GM12874 (cell line): ENCODE measurements around the gene YIPF1.

Experiments
- CTCF ChIP-seq: IDR thresholded peaks from 2 replicates; pipeline ENCODE4 v1.5.1; 2011; ENCODE audit warnings: low read depth, mild to moderate bottlenecking, control low read depth, low read length, moderate library complexity; ENCODE audit not compliant: insufficient read depth

Gene YIPF1

GRCh38 chr1:53889304-53890298 is at the start of gene YIPF1:
Gene YIPF1 (minus strand): TSS chr1:53889797. CDS start chr1:53888937, 860 bp downstream.
- TF ChIP-seq CTCF, result no peak

- TF ChIP-seq CTCF, result no peak
Observed at GRCh38 chr1:53938136-53938830, 48.7 kb upstream of the YIPF1 start.

DNA sequence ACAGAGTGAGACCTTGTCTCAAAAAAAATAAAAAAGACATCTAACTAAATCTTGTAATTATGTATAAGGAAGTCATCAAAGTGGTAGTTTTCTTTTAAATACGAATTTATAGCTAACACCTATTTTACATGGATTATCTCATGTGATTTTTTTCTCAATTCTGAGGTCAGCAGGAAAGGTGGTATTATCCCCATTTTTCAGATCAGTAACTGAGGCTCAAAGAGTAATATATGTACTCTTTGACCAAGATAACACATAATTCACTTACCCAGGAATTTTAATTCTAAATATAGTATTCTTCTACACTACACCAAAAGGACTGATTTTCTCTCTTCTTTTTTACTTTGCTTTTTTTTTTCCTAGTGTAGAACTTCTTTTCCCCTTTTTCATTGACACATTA is 46.8 kb upstream of the YIPF1 start:
- no peak for TF ChIP-seq CTCF

DNA sequence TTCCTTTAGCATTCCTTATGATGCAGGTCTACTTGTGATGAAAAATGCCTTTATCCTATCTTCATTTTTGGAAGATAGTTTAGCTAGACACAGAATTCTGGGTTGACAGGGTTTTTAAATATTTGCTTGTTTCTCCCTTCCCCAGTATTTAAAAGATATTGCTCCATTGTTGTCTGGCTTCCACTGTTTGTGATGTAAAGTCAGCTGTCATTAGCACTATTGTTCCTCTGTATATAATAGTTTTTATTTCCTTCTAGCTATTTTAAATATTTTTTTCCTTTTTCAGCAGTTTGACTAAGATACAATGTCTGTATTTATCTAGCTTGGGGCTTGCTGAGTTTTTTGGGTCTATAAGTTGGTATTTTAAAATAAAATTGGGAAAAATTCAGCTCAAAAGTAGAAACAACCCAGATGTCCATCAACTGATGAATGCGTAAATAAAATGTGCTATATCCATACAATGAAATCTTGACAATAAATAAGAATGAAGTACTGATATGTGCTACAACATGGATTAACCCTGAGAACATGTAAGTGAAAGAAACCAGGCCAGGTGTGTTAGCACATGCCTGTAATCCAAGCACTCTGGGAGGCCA is 44.7 kb upstream of the YIPF1 start:
- no peak for TF ChIP-seq CTCF

DNA sequence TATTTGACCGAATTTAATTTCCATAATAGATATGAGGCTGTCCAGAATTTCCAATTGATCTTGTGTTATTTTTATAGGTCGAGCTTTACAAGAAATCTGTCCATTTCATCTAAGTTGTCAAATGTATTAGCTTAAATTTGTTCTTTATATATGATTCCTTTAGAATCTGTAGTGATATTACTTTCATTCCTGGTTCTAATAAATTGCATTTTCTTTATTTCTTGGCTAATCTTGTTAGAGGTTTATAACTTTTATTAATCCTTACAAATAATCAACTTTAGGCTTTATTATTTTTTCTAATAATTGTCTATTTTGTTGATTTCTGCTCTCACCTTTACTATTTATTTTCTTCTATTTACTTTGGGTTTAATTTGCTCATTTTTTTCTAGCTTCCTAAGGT is 41.9 kb upstream of the YIPF1 start:
- no peak for TF ChIP-seq CTCF

DNA sequence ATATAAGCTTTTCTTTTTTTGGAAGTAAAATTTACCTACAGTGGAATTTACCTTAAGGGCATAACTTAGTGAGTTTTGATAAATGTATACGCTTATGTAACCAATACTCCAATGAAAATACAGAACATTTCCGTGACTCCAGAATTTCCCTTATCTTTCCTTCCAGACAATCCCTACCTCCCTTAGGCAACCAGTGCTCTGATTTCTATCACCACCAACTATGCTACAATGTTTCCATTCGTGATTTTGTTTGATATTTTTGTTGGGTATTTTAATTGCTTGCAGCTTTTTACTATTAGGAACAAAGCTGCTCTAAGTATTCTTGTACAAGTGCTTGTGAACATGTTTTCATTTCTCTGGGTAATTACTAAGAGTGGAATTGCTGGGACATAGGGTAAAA is 41.3 kb upstream of the YIPF1 start:
- TF ChIP-seq CTCF, result no peak

DNA sequence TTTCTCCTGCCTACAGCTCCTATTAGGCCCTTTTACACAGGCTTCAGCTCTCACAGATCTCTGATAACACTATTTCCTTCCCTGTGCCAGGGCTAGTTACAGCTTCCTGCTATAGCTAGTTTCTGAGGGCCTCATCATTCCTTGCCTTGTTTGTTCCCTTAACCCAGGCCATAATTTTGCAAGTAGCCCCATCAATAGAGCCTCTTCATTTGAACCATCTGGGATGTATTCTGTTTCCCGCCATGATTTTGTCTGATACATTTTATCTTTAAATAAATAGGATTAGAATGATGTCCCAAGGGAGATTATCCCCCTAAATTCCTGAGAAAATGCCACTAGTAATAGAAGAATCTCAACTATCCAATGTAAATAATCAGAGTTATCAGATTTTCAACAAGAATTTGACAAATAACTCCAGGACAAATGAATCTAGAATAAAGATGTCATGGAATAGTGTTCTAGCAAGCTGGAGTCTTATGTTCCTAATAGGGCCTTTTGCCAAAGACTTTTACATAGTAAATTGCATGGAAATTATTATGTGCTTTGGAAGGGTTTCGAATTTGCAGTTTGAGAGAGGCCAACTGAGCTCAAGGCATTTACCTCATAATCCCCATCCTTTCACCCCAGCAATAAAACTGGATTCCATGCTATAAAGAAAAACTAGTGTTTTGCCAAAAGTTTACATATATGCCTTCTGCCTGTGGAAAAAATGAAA is 39.8 kb upstream of the YIPF1 start:
- no peak for TF ChIP-seq CTCF
